HepG2 (cell line): ENCODE results near the gene SOX13. TPM values are rescaled to one million over a fixed set of nuclear protein-coding genes. Genes with fewer than 3 reads are reported as not detected.
A peak's percentile ranks its signal among the peaks of the same experiment; 100 is the strongest.

Experiments
- BRD4 ChIP-seq: sonication (generic); formaldehyde crosslinking; IDR thresholded peaks from 2 replicates; pipeline ENCODE4 v1.4.0; 2020; ENCODE audit warnings: missing genetic modification reagents
- CC2D1A ChIP-seq: sonication (generic); formaldehyde crosslinking; IDR thresholded peaks from 2 replicates; pipeline ENCODE4 v1.8.1; 2023; ENCODE audit warnings: mild to moderate bottlenecking, missing genetic modification reagents
- ELF3 ChIP-seq: IDR thresholded peaks from 2 replicates; pipeline ENCODE4 v1.6.1; 2016; ENCODE audit warnings: missing genetic modification reagents, missing compliant biosample characterization
- FOXO1 ChIP-seq: sonication (generic); formaldehyde crosslinking; IDR thresholded peaks from 2 replicates; pipeline ENCODE4 v1.4.0; 2020; ENCODE audit warnings: missing genetic modification reagents
- HOXA3 ChIP-seq: sonication (generic); formaldehyde crosslinking; IDR thresholded peaks from 2 replicates; pipeline ENCODE4 v1.5.0; 2020; ENCODE audit warnings: missing genetic modification reagents
- JARID2 ChIP-seq: sonication (generic); formaldehyde crosslinking; IDR thresholded peaks from 2 replicates; pipeline ENCODE4 v1.8.1; 2023; ENCODE audit warnings: missing genetic modification reagents, inconsistent platforms; ENCODE audit not compliant: insufficient replicate concordance
- KDM1A ChIP-seq: IDR thresholded peaks from 2 replicates; pipeline ENCODE4 v1.6.1; 2016; ENCODE audit warnings: missing compliant biosample characterization
- KLF11 ChIP-seq: IDR thresholded peaks from 2 replicates; pipeline ENCODE4 v1.6.1; 2016; ENCODE audit warnings: missing compliant biosample characterization
- MEF2D ChIP-seq: sonication (generic); formaldehyde crosslinking; IDR thresholded peaks from 2 replicates; pipeline ENCODE4 v1.5.1; 2020; ENCODE audit warnings: mild to moderate bottlenecking, missing genetic modification reagents
- NAIF1 ChIP-seq: sonication (generic); formaldehyde crosslinking; IDR thresholded peaks from 2 replicates; pipeline ENCODE4 v1.5.0; 2020; ENCODE audit warnings: mild to moderate bottlenecking, missing genetic modification reagents, borderline replicate concordance
- NR2F1 ChIP-seq, 2 experiments: fragments of 450-650 bp in 1 of 2; formaldehyde crosslinking in 1 of 2; IDR thresholded peaks; 2 replicates each; pipeline versions ENCODE4 v1.5.0 to v1.6.1; 2016 to 2020; ENCODE audit warnings: mild to moderate bottlenecking in 1 of 2, missing compliant biosample characterization in 1 of 2, missing genetic modification reagents in 1 of 2, moderate library complexity in 1 of 2
- RBM39 ChIP-seq: fragments of 200-400 bp; formaldehyde crosslinking; IDR thresholded peaks from one replicate; pipeline ENCODE4 v1.6.1; 2018; ENCODE audit warnings: antibody characterized with exemption, mild to moderate bottlenecking, low read depth, low read length; ENCODE audit not compliant: poor library complexity, severe bottlenecking
- SPEN ChIP-seq: sonication (generic); formaldehyde crosslinking; IDR thresholded peaks from 2 replicates; pipeline ENCODE4 v1.5.1; 2020; ENCODE audit warnings: low read depth, mild to moderate bottlenecking, missing genetic modification reagents
- ZFP36 ChIP-seq: fragments of 150-350 bp; IDR thresholded peaks from 2 replicates; pipeline ENCODE4 v1.6.1; 2018; ENCODE audit warnings: borderline replicate concordance, low read length, low read depth; ENCODE audit not compliant: partially characterized antibody
- ZKSCAN5 ChIP-seq: sonication (generic); formaldehyde crosslinking; IDR thresholded peaks from 2 replicates; pipeline ENCODE4 v1.5.1; 2020; ENCODE audit warnings: mild to moderate bottlenecking, missing genetic modification reagents
- ZNF318 ChIP-seq: sonication (generic); formaldehyde crosslinking; IDR thresholded peaks from 2 replicates; pipeline ENCODE4 v1.4.0; 2020; ENCODE audit warnings: mild to moderate bottlenecking, missing genetic modification reagents
- ZNF678 ChIP-seq: sonication (generic); formaldehyde crosslinking; IDR thresholded peaks from 2 replicates; pipeline ENCODE4 v1.4.0; 2020; ENCODE audit warnings: mild to moderate bottlenecking, missing genetic modification reagents
- ZNF75D ChIP-seq: sonication (generic); formaldehyde crosslinking; IDR thresholded peaks from 2 replicates; pipeline ENCODE4 v1.8.1; 2023; ENCODE audit warnings: missing genetic modification reagents, mild to moderate bottlenecking, borderline replicate concordance
- polyA plus RNA-seq, 8 experiments: library from polyadenylated mRNA; depleted of rRNA in 3 of 8; stranded (reverse) in 7 of 8; unstranded in 1 of 8; fragments of >200 nt; fragmentation: Illumina TruSeq in 4 of 8; extraction: Trizol in 4 of 8; gene quantifications; 2 replicates each; pipeline versions ENCODE4 v1.2.1 to v1.2.3, GENCODE V29; 2011 to 2016; ENCODE audit warnings: low read depth in 4 of 8, missing spikeins in 1 of 8, mixed read lengths in 1 of 8; ENCODE audit not compliant: insufficient read depth in 1 of 8
- total RNA-seq, 5 experiments: library from RNA; depleted of rRNA; stranded (reverse); fragments of >200 nt; fragmentation: Illumina TruSeq; extraction: Trizol; gene quantifications; 2 replicates each; pipeline ENCODE4 v1.2.3, GENCODE V29; 2016; ENCODE audit warnings: low read depth in 1 of 5
- TF ChIP-seq, protein P1 (sequence below): sonication (generic); formaldehyde crosslinking; IDR thresholded peaks from 2 replicates; pipeline ENCODE4 v1.8.1; 2023; ENCODE audit warnings: missing genetic modification reagents, mild to moderate bottlenecking, borderline replicate concordance
- TF ChIP-seq, protein P2 (sequence below): IDR thresholded peaks from 2 replicates; pipeline ENCODE4 v1.6.1; 2016; ENCODE audit warnings: mild to moderate bottlenecking, missing biosample characterization, missing genetic modification reagents

The SOX13 gene
- total and polyA plus RNA-seq, 2 of the 13 experiments (the other 11 are each of a cell fraction or from before 2014, with no cell fraction given), result 13.3 to 15.8 TPM

DNA sequence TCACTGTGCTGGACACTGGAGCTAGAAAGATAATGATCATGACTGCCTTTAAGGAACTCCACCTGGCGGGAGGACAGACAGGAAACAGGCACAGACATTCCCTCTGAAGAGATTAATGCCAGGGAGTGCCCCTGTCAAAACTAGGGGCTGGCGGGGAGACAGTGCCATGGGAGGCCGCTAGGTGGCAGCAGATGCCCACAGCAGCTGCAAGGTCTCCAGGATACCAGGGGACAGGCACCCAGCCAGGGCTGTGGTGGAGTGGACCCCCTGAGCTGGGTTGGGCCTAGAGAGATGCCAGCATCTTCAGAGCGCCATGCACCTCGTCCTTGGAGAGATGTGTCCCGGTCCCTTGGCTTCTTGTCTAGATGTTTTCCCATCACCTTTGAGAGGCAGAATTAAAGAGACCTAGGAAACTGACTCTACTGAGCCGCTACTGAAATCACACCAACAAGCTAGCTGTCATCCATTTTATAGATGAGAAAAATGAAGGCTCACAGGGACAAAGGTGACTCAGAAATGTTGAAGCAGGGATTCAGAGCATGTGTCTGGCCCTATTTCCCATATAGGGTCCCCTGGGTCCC lies 89.7 kb downstream of the SOX13 start (continued):
- TF ChIP-seq MEF2D (CRISPR knock-in tag) (no peak), ZKSCAN5 (CRISPR knock-in tag) (no peak), HOXA3 (peak; percentile 23; the same call in 1 of the 2 replicates), JARID2 (CRISPR knock-in tag) (no peak), NAIF1 (CRISPR knock-in tag) (no peak), BRD4 (CRISPR knock-in tag) (no peak), KDM1A (CRISPR knock-in tag) (no peak), ZNF678 (CRISPR knock-in tag) (no peak), KLF11 (no peak), RBM39 (no peak), ZNF75D (CRISPR knock-in tag) (no peak), ELF3 (CRISPR knock-in tag) (0 out of 2 replicates have a peak, but pooled peaks have one; percentile 31), FOXO1 (0 out of 2 replicates have a peak, but pooled peaks have one; percentile 25), SPEN (CRISPR knock-in tag) (no peak), ZFP36 (no peak), ZNF318 (CRISPR knock-in tag) (no peak), CC2D1A (CRISPR knock-in tag) (no peak), NR2F1 (CRISPR knock-in tag; IDR thresholded peaks at IDR 0.05) (no peak)
- TF ChIP-seq, protein P1, sequence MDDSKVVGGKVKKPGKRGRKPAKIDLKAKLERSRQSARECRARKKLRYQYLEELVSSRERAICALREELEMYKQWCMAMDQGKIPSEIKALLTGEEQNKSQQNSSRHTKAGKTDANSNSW (CRISPR knock-in tag), result no peak
- TF ChIP-seq, protein P2, sequence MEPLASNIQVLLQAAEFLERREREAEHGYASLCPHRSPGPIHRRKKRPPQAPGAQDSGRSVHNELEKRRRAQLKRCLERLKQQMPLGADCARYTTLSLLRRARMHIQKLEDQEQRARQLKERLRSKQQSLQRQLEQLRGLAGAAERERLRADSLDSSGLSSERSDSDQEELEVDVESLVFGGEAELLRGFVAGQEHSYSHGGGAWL (CRISPR knock-in tag), result no peak
